Stimulated activated CD8-positive, alpha-beta memory T cell treated with anti-CD3 and anti-CD28 coated beads, Interleukin-4, amount 100 ng/mL, for 24 hours (primary cell): ENCODE data around the gene AMIGO3.

Source experiments
- DNase-seq: peaks from one replicate; pipeline ENCODE4 v3.0.0-alpha.2; 2020; ENCODE audit warnings: low read depth

Gene AMIGO3

GRCh38 chr3:49724586-49724985 lies 5.1 kb upstream of the AMIGO3 start:
- DNase-seq: no peak

- DNase-seq: peak; percentile 93
Observed at GRCh38 chr3:49723628-49724551, 4.4 kb upstream of the AMIGO3 start, which contains the start of gene GMPPB. GMPPB (minus strand) TSS chr3:49723951; CDS start chr3:49723726, 225 bp downstream.

GRCh38 chr3:49723296-49723627 lies 3.8 kb upstream of the AMIGO3 start:
- DNase-seq: peak; percentile 33

- DNase-seq: no peak
Observed at GRCh38 chr3:49722896-49723295, 3.4 kb upstream of the AMIGO3 start.

- DNase-seq: no peak
Observed at GRCh38 chr3:49721896-49722781, 2.7 kb upstream of the AMIGO3 start.

GRCh38 chr3:49721596-49721895 lies 2.1 kb upstream of the AMIGO3 start:
- no peak for DNase-seq

GRCh38 chr3:49720855-49721595 lies 1.5 kb upstream of the AMIGO3 start:
- DNase-seq: no peak

GRCh38 chr3:49718858-49719213 lies 648 bp downstream of the AMIGO3 start:
- DNase-seq: peak; percentile 19

GRCh38 chr3:49717959-49718857 lies 1.3 kb downstream of the AMIGO3 start:
- DNase-seq: no peak

- no peak for DNase-seq
Observed at GRCh38 chr3:49717211-49717958, 2.1 kb downstream of the AMIGO3 start.

- DNase-seq: no peak
Observed at GRCh38 chr3:49716691-49717210, 2.7 kb downstream of the AMIGO3 start.

- DNase-seq: no peak
Observed at GRCh38 chr3:49716169-49716568, 3.3 kb downstream of the AMIGO3 start.

GRCh38 chr3:49715611-49716121 lies 3.8 kb downstream of the AMIGO3 start:
- DNase-seq: no peak

- no peak for DNase-seq
Observed at GRCh38 chr3:49714728-49715550, 4.5 kb downstream of the AMIGO3 start.

GRCh38 chr3:49713336-49714105 lies 6.0 kb downstream of the AMIGO3 start:
- DNase-seq: no peak

GRCh38 chr3:49712631-49713317 lies 6.7 kb downstream of the AMIGO3 start:
- DNase-seq: no peak

GRCh38 chr3:49712166-49712565 lies 7.3 kb downstream of the AMIGO3 start:
- no peak for DNase-seq

- DNase-seq: no peak
Observed at GRCh38 chr3:49711489-49711888, 8.0 kb downstream of the AMIGO3 start.
